Measurements from ENCODE around the gene EDAR. TPM values are rescaled to one million over a fixed set of nuclear protein-coding genes. Genes with fewer than 3 reads are reported as not detected.

Gene EDAR
- total RNA-seq, 1 donor from 2014 or later: 0.12 TPM

DNA sequence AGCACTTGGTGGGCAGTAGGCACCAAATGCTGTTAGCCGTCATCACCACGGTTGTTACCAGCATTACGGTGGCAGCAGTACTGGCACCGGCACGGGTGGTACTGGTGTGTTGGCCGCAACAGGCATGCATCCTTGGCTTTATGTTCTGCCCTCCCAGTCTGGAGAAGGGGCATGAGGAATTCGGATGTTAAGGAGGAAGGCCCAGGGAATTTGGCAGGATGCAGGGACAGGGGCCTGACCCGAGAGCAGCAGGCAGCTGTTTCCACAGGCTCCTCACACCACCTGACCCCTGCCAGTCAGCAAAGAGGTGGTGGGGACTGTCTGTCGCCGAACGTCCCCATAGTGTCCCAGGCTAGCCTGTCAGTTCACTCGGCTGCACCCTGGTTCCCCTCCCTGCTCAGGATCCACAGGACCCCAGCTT, 79.0 kb downstream of the EDAR start:
- H3K36me3 ChIP-seq: no peaks in the 10 kb centered on the region
- DNase-seq: no peak
- TF ChIP-seq, protein P1, sequence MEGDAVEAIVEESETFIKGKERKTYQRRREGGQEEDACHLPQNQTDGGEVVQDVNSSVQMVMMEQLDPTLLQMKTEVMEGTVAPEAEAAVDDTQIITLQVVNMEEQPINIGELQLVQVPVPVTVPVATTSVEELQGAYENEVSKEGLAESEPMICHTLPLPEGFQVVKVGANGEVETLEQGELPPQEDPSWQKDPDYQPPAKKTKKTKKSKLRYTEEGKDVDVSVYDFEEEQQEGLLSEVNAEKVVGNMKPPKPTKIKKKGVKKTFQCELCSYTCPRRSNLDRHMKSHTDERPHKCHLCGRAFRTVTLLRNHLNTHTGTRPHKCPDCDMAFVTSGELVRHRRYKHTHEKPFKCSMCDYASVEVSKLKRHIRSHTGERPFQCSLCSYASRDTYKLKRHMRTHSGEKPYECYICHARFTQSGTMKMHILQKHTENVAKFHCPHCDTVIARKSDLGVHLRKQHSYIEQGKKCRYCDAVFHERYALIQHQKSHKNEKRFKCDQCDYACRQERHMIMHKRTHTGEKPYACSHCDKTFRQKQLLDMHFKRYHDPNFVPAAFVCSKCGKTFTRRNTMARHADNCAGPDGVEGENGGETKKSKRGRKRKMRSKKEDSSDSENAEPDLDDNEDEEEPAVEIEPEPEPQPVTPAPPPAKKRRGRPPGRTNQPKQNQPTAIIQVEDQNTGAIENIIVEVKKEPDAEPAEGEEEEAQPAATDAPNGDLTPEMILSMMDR (IDR thresholded peaks at IDR 0.05): no peak
- ATAC-seq: no peak
- no peaks in the 10 kb centered on the region for H3K4me1 ChIP-seq
- H3K4me3 ChIP-seq: no peak overlapping the region
- no peak overlapping the region for H3K27ac ChIP-seq
- H3K27me3 ChIP-seq (ENCODE audit: low read depth): no peaks in the 10 kb centered on the region
- intact Hi-C loops (cut with DNase I): no loop called here
- H3K9me3 ChIP-seq: no peaks in the 10 kb centered on the region

DNA sequence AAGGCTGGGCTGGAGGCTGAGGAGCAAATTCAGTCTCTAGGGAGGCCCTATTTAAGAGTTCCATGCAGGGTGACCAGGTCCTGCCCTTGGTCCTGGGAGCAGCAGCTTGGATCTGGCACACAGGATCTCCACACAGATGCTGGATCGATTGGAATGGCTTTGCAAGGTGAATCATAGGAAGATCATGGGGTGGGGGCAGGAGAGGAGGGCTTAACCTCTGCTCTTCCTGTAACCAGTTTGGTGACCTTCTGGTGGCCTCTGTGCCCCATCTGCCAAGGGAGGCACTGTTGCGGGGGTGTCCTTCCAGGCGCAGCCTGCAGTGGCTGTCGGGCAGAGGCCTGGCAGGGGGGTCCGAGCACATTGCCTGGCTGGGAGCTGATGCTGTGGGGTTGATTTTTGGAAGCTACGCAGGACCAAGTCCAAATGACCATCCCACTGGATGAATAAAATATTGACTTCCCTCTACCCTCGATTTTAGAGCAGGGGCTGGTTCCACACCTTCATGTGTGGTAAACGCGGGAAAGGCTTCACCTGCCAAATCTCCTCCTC, 79.7 kb downstream of the EDAR start:
- intact Hi-C loops (cut with DNase I): no loop called here
- no peak for DNase-seq
- no peak for ATAC-seq

DNA sequence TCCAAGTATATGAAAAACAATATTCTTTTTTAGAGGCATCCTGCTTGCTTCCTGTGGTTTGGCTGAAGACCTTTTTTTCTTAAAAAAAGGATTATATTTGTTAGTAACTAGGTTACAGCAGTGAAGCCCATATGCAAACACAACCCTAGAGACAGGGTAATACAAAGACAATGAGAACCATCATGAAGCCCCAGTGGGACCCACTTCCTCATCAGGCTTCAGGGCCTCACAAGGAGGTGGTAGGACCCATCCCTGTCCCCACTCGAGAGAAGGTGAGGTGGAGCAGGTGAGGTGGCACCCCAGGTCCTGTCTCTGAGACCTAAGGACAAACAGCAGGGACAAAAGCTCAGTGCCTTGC, 80.3 kb downstream of the EDAR start:
- Histone ChIP-seq H3K4me3 (no peak overlapping the region), H3K36me3 (no peaks in the 10 kb centered on the region), H3K9me3 (no peaks in the 10 kb centered on the region), H3K27me3 (ENCODE audit: low read depth) (no peaks in the 10 kb centered on the region), H3K27ac (no peak overlapping the region), H3K4me1 (no peaks in the 10 kb centered on the region)
- TF ChIP-seq, protein P1 (IDR thresholded peaks at IDR 0.05): no peak
- no peak for DNase-seq
- no peak for ATAC-seq
- intact Hi-C loops (cut with DNase I): no loop called here

More for the DNA sequence above, 79.7 kb downstream of the EDAR start:
- Histone ChIP-seq H3K27me3 (ENCODE audit: low read depth) (no peaks in the 10 kb centered on the region), H3K27ac (no peak overlapping the region), H3K9me3 (no peaks in the 10 kb centered on the region), H3K4me3 (no peak overlapping the region), H3K4me1 (no peaks in the 10 kb centered on the region), H3K36me3 (no peaks in the 10 kb centered on the region)
- TF ChIP-seq, protein P1 (IDR thresholded peaks at IDR 0.05): no peak

DNA sequence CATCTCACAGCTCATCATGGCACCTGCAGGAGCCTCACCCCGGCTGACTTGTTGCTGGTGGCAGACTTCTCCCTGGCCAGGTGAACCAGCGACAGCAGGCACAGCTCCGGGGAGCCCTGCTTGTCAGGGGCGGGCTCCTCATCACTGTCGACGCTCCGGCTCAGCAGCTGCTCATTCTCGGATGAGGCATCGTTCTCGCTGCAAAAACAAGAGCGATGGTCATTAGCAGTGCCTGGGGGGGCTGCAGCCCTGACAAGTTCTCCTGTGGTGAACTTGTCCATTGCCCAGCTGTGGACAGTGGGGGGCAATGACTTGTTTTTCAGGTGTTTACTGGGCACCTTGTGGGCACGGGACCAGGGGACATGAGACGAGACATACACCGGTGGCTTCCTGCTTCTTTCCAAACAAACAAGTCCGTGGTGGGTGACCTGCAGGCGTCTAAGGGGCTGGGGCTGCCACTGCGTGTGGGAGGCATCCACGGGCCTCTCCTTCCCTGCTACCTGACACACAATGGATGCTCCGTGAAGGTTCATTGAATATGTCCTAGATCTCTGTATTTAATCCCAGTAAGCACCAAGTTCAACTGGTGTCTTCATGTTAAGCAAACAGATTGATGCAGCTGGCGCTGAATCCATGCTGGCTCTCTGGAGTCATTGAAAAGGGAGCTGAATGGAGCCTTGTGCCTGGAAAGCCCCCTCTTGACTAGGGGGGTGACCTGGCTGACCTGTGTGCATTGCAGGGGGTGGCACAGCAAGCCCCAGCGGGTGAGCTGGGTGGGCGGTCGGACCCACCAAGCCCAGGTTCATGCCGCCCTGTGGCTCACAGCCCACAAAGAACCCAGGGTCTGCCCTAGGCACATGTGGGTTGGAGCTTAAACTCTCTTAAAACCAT, 81.0 kb downstream of the EDAR start:
- H3K27me3 ChIP-seq (ENCODE audit: low read depth): no peaks in the 10 kb centered on the region
- no peaks in the 10 kb centered on the region for H3K36me3 ChIP-seq
- TF ChIP-seq, protein P1 (IDR thresholded peaks at IDR 0.05): no peak
- H3K27ac ChIP-seq: no peak overlapping the region
- H3K4me1 ChIP-seq: no peaks in the 10 kb centered on the region
- H3K4me3 ChIP-seq: no peak overlapping the region
- ATAC-seq (no peak), DNase-seq (no peak)
- intact Hi-C loops (cut with DNase I): no loop called here
- no peaks in the 10 kb centered on the region for H3K9me3 ChIP-seq

DNA sequence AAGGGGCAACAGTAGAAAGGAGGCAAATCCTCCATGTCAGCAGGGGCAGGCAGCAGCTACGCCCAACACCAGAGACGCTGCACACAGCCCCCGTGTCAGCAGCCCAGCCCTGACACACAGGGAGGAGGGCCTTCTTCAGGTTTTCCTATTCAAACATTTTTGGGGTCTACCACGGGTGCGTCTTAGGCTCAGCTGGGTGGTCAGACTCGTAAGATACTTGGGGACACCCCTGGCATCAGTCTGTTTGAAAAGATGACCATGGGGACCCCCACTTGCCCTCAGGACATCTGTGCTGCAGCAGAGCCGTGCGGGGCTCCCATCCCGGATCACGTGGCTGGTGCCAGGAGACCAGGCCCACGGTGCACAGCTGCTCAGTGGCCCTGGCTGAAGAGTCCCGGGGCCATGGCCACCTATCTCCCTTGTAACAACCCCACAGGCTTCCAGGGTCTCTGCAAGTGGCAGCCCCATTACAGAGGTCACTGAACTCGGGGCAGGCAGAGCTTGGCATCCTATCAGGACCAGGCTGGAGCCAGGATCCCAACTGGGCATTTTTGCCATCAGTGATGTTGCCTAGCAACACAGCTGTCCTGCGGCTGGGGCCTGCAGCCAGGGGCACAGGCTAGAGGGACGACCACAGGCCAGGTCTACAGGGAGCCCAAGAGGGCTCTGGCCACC, 82.5 kb downstream of the EDAR start:
- no peak for DNase-seq
- Histone ChIP-seq H3K27ac (no peak overlapping the region), H3K36me3 (no peaks in the 10 kb centered on the region), H3K4me1 (no peaks in the 10 kb centered on the region), H3K4me3 (no peak overlapping the region), H3K27me3 (ENCODE audit: low read depth) (no peaks in the 10 kb centered on the region), H3K9me3 (no peaks in the 10 kb centered on the region)
- TF ChIP-seq, protein P1 (IDR thresholded peaks at IDR 0.05): no peak
- intact Hi-C loops (cut with DNase I): no loop called here
- no peak for ATAC-seq
